ENCODE measurements around the gene RNF212. TPM values are rescaled to one million over a fixed set of nuclear protein-coding genes. Genes with fewer than 3 reads are reported as not detected.

The RNF212 gene
- total and polyA plus RNA-seq, 4 donors = 3.5 to 8.8 (median 5.3) TPM

GRCh38 chr4:1112174-1112820 is 1.1 kb downstream of the RNF212 start:
- Histone ChIP-seq H3K4me3 (no peak overlapping the region), H3K9ac (ENCODE audit: insufficient read depth in 1 of 2, low read length in 2 of 2) (no peak overlapping the region), H3K27ac (ENCODE audit: low read depth in 1 of 2, low read length in 1 of 2) (no peak overlapping the region), H3K9me3 (ENCODE audit: control insufficient read depth in 4 of 4, insufficient read depth in 3 of 4, low read length in 3 of 4) (no peaks in the 10 kb centered on the region), H3K27me3 (ENCODE audit: control insufficient read depth in 3 of 3, insufficient read depth in 3 of 3, low read length in 2 of 3) (peaks cover 0 to 15% (median 9%) of the 10 kb centered on the region in 3 donors), H3K4me1 (ENCODE audit: control insufficient read depth in 5 of 5, insufficient read depth in 5 of 5, low read length in 5 of 5) (peaks cover 0 to 2% (median 0%) of the 10 kb centered on the region in 5 donors), H3K36me3 (ENCODE audit: control insufficient read depth in 4 of 4, insufficient read depth in 4 of 4, low read length in 4 of 4) (no peaks in the 10 kb centered on the region)
- DNase-seq (no peak), ATAC-seq (ENCODE audit: insufficient read depth, low FRiP score) (no peak)
- TF ChIP-seq CTCF (IDR thresholded peaks at IDR 0.05; ENCODE audit: control extremely low read depth, extremely low read depth) = no peak
- 81 to 85% methylated on average over 24 to 27 of the region's 27 CpGs for WGBS, 2 donors

- no peaks in the 10 kb centered on the region for H3K9me3 ChIP-seq (ENCODE audit: control insufficient read depth in 4 of 4, insufficient read depth in 3 of 4, low read length in 3 of 4)
- peaks cover 0 to 15% (median 8%) of the 10 kb centered on the region in 3 donors for H3K27me3 ChIP-seq (ENCODE audit: control insufficient read depth in 3 of 3, insufficient read depth in 3 of 3, low read length in 2 of 3)
- no peak overlapping the region for H3K4me3 ChIP-seq
- no peak overlapping the region for H3K9ac ChIP-seq (ENCODE audit: insufficient read depth in 1 of 2, low read length in 2 of 2)
- DNase-seq (no peak), ATAC-seq (ENCODE audit: insufficient read depth, low FRiP score) (no peak)
- 76 to 79% methylated on average over 8 of the region's 8 CpGs for WGBS, 2 donors
- no peaks in the 10 kb centered on the region for H3K36me3 ChIP-seq (ENCODE audit: control insufficient read depth in 4 of 4, insufficient read depth in 4 of 4, low read length in 4 of 4)
- H3K27ac ChIP-seq (ENCODE audit: low read depth in 1 of 2, low read length in 1 of 2) = no peak overlapping the region
- peaks cover 0 to 2% (median 0%) of the 10 kb centered on the region in 5 donors for H3K4me1 ChIP-seq (ENCODE audit: control insufficient read depth in 5 of 5, insufficient read depth in 5 of 5, low read length in 5 of 5)
- no peak for TF ChIP-seq CTCF (IDR thresholded peaks at IDR 0.05; ENCODE audit: control extremely low read depth, extremely low read depth)
These were observed 2.0 kb downstream of the RNF212 start for GRCh38 chr4:1111259-1111809.

GRCh38 chr4:1109898-1110506 is 3.4 kb downstream of the RNF212 start:
- no peak overlapping the region for H3K27ac ChIP-seq (ENCODE audit: low read depth in 1 of 2, low read length in 1 of 2)
- peaks cover 0 to 2% (median 0%) of the 10 kb centered on the region in 5 donors for H3K4me1 ChIP-seq (ENCODE audit: control insufficient read depth in 5 of 5, insufficient read depth in 5 of 5, low read length in 5 of 5)
- no peak overlapping the region for H3K4me3 ChIP-seq
- no peak for TF ChIP-seq CTCF (IDR thresholded peaks at IDR 0.05; ENCODE audit: control extremely low read depth, extremely low read depth)
- ATAC-seq (ENCODE audit: insufficient read depth, low FRiP score) (no peak), DNase-seq (no peak)
- no peaks in the 10 kb centered on the region for H3K9me3 ChIP-seq (ENCODE audit: control insufficient read depth in 4 of 4, insufficient read depth in 3 of 4, low read length in 3 of 4)
- no peak overlapping the region for H3K9ac ChIP-seq (ENCODE audit: insufficient read depth in 1 of 2, low read length in 2 of 2)
- WGBS, 2 donors = 54 to 65% methylated on average over 8 of the region's 8 CpGs
- no peaks in the 10 kb centered on the region for H3K36me3 ChIP-seq (ENCODE audit: control insufficient read depth in 4 of 4, insufficient read depth in 4 of 4, low read length in 4 of 4)
- H3K27me3 ChIP-seq (ENCODE audit: control insufficient read depth in 3 of 3, insufficient read depth in 3 of 3, low read length in 2 of 3) = peaks cover 0 to 9% (median 2%) of the 10 kb centered on the region in 3 donors

Data from lung (tissue), 12 donors.